Activated CD4-positive, alpha-beta T cell treated with anti-CD3 and anti-CD28 coated beads, Interleukin-2, amount 50 U/mL, for 24 hours (primary cell): ENCODE measurements around the gene EVI5.
A peak's percentile ranks its signal among the peaks of the same experiment; 100 is the strongest.
"Not testable (repeated sequence)": the region's sequence is repeated elsewhere in the genome, so short reads cannot be mapped to it uniquely, and the experiment has no call there.

Experiments used
- DNase-seq, 2 donors: peaks; one replicate each; pipeline ENCODE4 v3.0.0-alpha.2; 2020; ENCODE audit warnings: low read depth in 1 of 2, low spot score in 1 of 2

EVI5 gene

GRCh38 chr1:92695104-92695503 is 89.8 kb downstream of the EVI5 start:
- DNase-seq: no peak

GRCh38 chr1:92691925-92692324 is 93.0 kb downstream of the EVI5 start:
- DNase-seq: no peak

GRCh38 chr1:92690212-92690906 is 94.5 kb downstream of the EVI5 start:
- no peak for DNase-seq

GRCh38 chr1:92679980-92680379 is 104.9 kb downstream of the EVI5 start:
- DNase-seq: no peak

- no peak for DNase-seq
Measured at GRCh38 chr1:92663775-92664174, 121.1 kb downstream of the EVI5 start.

- DNase-seq: no peak
Measured at GRCh38 chr1:92662048-92662447, 122.9 kb downstream of the EVI5 start.

GRCh38 chr1:92657701-92658100 is 127.2 kb downstream of the EVI5 start:
- DNase-seq: no peak

- no peak for DNase-seq
Measured at GRCh38 chr1:92655197-92655801, 129.6 kb downstream of the EVI5 start.

GRCh38 chr1:92653605-92654381 is 131.1 kb downstream of the EVI5 start:
- no peak for DNase-seq

GRCh38 chr1:92640686-92641085 is 144.2 kb downstream of the EVI5 start:
- DNase-seq: not testable (repeated sequence)

- no peak for DNase-seq
Measured at GRCh38 chr1:92638498-92638897, 146.4 kb downstream of the EVI5 start.

GRCh38 chr1:92635203-92635602 is 149.7 kb downstream of the EVI5 start:
- not testable (repeated sequence) for DNase-seq

- DNase-seq: no peak
Measured at GRCh38 chr1:92623187-92623778, 161.6 kb downstream of the EVI5 start.

- peak in 1 of 2 donors; percentile 26 for DNase-seq
Measured at GRCh38 chr1:92619466-92620189, 165.3 kb downstream of the EVI5 start.

- no peak for DNase-seq
Measured at GRCh38 chr1:92601044-92601443, 183.9 kb downstream of the EVI5 start.

- no peak for DNase-seq
Measured at GRCh38 chr1:92599184-92599583, 185.7 kb downstream of the EVI5 start.

GRCh38 chr1:92589361-92589760 is 195.5 kb downstream of the EVI5 start:
- DNase-seq: not testable (repeated sequence)

- peak in 1 of 2 donors; percentile 51 for DNase-seq
Measured at GRCh38 chr1:92587445-92587844, 197.5 kb downstream of the EVI5 start.

- no peak for DNase-seq
Measured at GRCh38 chr1:92585831-92586230, 199.1 kb downstream of the EVI5 start.

GRCh38 chr1:92584810-92585209 is 200.1 kb downstream of the EVI5 start:
- DNase-seq: not testable (repeated sequence)
